GM19351 (cell line): ENCODE measurements around the gene ALDH3B2.
"Not testable (repeated sequence)": the region's sequence is repeated elsewhere in the genome, so short reads cannot be mapped to it uniquely, and the experiment has no call there.

ENCODE experiments used
- ATAC-seq: cut with Tn5 transposase; IDR thresholded peaks from one replicate; pipeline ENCODE4 v1.9.1; 2021; ENCODE audit warnings: mild to moderate bottlenecking, moderate library complexity; ENCODE audit not compliant: unreplicated experiment

Gene ALDH3B2

DNA sequence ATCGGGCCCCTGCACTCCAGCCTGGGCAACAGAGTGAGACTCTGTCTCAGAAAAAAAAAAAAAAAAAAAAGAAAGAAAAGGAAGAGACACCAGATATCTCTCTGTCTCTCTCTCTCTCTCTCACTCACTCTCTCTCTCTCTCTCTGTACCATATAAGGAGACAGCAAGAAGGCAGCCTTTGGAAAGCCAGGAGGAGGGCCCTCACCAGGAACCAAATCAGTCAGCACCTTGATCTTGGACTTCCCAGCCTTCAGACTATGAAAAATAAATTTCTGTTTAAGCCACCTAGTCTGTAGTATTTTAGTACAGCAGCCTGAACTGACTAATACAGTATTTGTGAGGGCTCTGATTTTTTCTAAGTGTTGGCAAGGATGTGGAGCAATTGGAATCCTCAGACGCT lies 13.6 kb upstream of the ALDH3B2 start:
- ATAC-seq: no peak

DNA sequence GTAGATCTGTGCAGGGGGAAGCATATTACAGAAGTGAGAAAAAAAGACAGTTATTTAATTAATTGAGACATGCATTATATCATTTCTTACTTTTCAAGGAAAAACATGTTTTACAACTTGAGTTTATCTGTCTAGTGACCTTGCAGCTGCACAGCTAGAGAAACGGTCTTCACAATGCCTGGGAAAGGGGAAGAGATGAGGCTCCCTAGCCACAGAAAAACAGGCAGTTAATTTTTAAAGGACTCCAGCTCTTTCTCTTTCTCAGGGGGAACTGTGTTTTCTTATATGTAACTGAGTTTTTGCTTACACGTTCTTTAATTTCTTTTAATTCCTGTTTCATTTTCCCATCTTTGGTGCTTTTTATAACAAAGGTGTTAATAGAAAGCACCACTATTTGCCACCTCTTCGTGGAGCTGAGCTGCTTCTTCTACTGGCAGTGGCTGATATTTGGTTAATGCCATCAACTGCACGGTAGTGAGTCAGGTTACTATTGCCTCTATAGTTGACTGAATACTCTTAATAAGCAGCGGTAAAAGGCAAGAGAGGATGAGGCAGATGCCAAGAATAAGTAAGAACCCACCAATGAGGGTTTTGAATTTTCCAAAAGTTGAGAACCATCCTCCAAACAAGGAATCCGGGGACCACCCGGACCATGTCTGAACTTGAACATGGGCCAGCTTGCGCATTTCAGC lies 11.4 kb upstream of the ALDH3B2 start:
- not testable (repeated sequence) for ATAC-seq

DNA sequence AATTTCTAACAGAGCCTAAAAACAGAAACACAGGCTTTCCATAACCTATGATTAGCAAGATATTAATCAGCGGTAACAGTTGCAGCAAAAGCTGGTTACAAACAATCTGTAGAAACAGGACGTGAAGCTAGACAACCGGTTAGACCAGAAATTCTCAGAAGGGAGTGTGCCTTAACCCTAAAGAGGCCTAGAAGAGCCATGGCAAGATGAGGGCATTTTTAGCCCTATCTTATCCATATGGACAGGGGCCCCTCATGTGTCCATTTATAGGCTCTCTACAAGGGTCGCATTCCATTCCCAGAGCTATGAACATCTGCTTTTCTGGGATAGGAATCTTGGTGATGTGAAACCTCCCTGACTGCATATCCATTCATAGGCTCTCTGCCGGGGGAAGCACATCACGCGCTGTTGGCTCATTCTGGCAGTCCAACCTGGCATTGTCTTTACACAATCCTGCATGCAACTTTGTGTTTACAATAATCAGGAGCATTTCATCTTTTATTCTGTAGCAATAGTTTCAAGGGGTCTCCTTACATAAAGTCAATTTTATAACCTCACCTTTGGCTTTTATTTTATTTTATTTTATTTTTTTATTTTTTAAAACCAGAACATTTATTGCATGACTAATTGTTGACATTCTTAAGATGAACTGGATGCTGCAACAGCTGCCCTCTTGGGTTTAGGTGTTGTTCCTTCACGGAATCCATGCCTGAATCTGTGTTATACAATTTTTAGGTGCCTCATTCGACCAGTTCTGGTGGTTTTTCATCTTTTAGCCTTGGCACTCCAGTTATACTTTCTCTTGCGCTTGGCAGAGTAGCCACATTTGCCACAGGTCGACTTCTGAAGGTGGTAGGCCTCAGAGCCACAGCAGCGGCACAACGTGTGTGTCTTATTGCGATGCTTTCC lies 8.0 kb upstream of the ALDH3B2 start:
- not testable (repeated sequence) for ATAC-seq

DNA sequence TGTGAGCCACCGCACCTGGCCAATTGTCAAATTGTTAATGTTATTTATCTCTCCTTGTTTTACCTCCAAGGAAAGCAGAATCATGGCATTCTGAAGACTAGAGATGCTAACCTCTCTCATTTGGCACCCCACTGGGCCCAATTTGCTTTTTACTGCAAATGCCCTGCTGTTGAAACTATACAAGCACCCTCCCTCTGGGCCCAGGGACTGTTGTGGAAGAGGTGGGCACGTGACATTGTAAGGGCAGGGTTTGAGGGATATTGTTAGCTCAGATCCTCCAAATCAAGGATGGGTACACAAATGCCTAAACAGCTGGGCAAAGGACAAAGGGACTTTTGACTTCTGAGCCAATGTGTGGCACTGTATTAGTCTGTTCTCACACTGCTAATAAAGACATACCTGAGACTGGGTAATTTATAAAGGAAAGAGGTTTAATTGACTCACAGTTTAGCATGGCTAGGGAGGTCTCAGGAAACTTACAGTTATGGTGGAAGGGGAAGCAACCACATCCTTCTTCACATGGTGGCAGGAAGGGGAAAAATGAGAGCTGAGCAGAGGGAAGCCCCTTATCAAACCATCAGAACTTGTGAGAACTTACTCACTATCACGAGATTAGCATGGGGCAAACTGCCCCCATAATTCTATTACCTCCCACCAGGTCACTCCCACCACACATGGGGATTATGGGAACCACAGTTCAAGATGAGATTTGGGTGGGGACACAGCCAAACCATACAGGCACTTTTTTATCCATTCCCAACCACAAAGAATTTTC lies 6.5 kb upstream of the ALDH3B2 start:
- ATAC-seq: no peak

DNA sequence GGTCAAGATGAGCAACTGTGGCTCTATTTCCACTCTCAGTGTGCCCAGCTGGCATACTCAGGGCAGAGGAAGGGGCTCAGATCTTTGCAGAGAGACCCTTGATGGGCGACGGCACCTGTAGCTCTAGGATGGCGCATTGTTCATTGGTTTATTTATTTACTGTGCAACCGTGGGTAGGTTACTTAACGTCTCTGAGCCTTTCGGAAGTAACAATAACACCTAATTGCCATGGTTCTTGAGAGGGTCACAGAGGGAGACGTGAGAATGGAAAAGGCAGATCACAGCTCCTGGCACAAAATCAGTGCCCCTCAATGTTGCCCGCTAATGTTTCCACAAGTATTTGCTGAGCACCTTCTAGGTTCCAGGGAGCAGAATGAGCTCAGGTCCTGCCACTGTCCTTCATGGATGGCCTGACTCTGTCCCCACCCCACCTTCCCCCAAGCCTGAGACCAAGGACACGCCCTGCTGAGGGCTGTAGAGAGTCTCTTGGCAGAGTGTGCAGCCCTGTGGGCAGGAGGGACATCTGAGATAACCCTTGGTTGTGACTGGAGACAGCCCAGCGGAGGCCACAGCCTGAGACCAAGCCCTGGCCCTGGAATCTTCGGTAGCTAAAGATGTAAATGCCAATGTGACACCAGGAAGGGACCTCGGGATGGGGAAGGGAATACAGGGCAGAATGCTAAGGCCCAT lies 780 bp upstream of the ALDH3B2 start:
- no peak for ATAC-seq

DNA sequence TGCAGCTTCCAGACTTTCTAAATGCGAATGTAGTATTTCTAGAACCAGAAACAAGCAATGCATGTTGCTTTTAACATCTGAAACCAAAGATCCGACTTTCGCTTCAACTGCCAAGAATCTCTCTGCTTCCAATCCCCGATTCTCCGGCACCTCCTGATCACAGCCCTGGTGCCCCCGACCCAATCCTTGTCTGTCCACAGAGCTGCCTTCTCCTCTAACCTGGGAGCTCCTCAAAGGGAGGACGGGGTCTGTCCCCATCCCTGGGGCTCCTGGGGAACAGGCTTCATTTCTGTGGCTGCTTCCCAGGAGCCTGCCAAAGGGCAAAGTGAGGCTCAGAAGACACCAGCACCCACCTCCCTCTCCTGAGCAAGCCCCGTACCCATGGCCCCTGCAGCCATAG lies 521 bp downstream of the ALDH3B2 start:
- no peak for ATAC-seq

DNA sequence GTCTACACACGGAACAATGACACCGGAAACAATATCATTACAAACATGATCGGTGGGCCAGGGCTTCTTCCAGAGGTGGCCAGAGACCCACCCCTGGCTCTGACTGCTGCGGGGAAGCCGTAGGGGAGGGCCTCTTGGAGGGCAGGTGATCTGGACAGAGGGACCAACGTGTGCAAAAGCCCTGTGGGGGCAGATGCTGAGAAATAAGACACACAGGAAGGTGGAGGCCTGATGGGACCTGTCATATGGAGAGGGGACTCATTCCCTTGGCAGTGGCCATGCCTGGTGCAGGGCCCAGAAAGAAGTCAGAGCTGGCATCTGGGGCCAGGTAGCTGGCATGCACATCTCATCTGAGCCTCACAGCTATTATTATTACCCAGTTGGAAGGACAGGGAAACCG lies 1.1 kb downstream of the ALDH3B2 start:
- no peak for ATAC-seq

DNA sequence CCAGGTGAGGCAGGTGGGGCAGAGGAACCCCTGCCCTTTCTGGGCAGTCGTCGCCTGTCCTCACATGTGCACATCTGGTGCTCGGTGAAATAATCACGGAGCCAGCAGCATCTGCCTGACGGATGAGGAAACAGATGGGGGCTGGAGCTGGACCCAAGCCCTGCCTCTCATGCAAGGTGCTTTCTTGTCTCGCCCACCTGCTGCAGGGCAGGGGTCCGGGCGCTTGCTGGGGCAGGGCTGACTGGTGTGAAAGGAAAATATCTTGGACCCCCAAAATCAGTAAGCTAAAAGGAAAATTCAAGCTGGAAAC lies 3.3 kb downstream of the ALDH3B2 start:
- no peak for ATAC-seq

DNA sequence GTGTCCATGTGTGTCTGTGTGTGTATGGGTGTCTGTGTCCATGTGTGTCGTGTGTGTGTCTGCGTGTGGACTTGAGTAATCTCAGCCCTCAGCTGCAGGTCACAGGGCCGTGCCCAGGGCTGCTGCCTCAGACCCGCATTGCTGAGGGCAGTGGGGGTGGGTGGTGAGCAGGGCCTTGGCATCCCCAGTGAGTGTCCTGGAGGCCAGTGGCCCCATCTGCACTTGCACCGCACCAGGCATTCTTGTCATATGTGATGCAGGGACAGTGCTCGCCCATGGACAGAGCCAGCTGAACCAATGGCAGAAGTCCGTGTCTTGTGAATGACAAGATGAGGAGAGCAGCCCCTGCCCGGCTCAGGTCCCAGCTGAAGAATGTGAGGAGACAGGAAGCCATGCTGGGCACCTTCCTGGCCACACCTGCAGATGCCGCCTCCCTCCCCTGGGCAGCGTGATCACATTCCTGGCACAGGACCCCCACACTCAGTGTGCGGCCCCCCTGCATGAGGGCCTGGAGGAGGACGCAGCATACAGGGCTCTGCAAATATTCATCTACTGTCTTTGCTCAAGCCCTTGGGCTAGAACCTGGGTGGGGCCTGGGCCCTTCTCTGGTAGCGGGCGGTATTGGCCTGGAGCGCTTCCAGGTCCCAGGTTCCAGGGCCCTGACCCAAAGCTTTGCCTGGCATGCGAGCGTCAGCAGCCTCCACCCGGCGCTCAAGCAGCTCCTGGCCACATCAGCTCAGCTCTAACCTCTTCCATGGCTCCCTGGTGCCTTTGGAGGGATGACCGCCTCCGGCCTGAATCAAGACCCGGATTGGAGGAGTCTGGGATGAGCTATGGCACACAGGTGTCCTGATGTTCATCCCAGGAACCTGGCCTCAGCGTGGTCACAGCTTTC lies 3.9 kb downstream of the ALDH3B2 start:
- ATAC-seq: no peak

DNA sequence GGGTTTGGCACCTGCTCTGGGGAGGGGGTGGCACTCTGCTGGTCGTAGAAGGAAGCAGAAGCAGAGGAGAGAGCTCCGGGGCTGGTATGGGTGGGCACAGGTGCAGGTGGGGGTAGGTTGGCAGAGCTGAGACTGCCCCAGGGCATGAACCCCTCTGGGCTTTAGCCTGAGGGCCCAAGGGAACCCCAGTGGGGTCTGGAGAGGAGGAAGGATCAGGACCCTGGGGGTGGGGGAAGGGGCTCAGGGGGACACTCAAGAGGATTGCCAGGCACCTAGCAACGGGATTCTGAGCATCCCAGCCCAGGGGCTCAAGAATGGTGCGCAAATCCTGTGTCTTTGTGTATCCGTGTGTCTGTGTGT lies 6.3 kb downstream of the ALDH3B2 start:
- ATAC-seq: no peak

DNA sequence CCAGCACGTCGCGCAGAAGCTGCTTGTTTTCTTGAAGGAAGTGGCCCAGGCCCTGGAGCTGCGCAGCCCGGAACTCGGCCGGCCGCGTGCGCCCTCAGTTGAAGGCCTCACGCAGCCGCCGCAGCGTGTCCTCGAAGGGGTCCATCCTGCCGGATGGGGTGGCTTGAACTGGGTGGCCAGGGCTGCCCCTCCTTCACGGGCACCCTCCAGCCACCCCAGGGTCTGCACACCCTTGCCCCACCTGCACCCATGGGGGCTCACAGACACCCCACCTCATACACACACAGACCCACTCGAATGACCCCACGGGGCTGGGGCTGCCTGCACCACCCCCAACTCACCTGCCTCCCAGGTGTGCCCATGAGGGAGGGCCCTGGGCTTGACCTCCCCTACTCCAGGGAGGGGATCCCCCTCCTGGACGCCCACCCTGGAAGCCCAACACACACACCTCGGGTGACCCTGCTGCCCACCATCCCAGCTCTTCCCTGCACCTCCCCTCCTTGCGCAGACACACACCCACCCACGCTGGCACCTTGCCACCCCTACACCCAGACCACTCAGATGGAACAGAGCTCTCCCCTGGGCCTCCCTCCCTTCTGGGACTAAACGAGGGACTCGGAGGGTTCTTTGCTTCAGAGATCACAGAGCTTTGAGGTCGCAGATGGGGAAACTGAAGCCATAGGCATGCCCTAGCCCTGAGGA lies 6.8 kb downstream of the ALDH3B2 start:
- ATAC-seq: no peak

DNA sequence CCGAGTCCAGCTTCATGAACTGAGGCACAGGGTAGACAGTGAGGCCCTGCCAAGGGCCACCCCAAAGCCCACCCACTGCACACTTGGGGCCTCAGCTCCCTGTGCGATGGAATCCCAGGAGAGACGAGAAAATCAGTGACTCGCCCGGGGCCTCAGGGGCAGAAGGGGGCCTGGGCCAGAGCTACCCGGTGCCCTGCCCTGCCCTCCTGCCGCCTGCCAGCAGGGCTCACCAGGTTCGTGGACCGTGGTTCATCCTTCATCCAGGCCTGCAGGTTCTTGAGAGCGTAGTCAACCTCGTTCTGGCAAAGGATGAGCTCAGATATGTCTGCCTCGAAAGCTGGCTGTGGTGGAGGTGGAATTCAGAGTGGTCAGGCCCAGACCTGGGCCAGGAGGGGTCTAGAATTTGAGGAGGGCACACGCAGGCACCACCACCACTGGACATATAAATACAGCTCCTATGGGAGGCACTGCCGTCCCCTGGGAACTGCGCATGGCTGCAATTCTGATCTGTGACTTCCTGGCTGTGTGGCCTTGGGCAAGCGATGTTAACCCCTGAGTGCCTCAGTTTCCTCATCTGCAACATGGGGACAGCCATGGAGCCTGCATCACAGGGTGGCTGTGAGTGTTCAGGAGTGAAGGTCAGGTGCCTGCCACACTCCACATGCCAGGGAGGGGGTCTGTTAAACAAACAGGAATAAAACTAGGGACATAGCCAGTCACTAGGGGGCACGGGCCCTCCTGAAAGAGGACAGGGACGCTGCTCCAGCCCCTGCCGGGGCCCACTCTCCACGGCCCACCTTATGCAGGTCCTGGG lies 7.5 kb downstream of the ALDH3B2 start:
- no peak for ATAC-seq

DNA sequence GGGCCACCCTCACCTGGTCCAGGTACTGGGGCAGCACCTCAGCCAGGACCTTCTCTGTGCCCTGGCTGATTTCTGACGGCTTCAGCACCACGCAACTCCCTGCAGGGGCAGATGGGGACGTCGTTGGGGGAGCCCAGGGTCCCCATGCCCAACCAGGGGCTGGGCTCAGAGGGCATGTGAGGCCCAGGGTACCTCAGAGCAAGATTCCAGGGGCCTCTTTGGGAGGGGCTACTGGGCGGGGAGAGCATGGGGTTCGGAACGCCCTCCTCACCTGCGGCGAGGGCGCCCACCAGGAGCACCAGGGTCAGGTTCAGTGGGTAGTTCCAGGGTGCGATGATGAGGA lies 8.1 kb downstream of the ALDH3B2 start:
- ATAC-seq: no peak

DNA sequence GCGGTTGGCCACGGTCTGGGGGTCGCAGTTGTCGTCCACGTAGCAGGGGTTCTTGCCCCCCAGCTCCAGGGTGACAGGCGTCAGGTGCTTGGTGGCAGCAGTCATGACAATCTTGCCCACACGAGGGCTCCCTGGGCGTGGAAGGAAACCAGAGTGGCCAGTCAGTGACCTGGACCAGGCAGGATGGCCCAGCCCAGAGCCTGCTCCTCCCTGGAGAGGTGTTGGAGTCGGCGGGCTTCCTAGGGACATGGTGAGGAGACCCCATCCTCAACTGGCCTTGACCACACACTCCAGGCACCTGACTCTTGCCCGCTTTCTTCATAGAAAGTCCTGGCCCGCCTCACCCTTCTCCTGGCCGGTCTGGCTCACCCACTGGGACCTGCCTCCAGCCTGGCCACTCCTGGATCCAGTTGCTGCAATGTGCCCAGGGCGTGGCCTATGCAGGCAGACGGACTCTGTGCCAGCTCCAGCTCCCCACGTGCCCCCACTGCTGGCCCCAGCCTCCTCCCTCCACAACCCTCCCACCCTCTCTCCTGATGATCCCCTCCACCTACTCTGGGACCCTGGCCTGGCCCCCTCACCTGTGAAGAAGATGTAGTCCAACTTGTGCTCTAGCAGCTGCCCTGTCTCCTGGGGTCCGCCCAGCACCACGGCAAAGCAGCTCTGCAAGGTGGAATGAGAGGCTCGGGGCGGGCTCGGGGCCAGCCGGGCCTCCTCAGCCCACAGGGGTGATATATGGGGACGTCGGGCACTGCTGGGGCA lies 8.7 kb downstream of the ALDH3B2 start:
- ATAC-seq: no peak

DNA sequence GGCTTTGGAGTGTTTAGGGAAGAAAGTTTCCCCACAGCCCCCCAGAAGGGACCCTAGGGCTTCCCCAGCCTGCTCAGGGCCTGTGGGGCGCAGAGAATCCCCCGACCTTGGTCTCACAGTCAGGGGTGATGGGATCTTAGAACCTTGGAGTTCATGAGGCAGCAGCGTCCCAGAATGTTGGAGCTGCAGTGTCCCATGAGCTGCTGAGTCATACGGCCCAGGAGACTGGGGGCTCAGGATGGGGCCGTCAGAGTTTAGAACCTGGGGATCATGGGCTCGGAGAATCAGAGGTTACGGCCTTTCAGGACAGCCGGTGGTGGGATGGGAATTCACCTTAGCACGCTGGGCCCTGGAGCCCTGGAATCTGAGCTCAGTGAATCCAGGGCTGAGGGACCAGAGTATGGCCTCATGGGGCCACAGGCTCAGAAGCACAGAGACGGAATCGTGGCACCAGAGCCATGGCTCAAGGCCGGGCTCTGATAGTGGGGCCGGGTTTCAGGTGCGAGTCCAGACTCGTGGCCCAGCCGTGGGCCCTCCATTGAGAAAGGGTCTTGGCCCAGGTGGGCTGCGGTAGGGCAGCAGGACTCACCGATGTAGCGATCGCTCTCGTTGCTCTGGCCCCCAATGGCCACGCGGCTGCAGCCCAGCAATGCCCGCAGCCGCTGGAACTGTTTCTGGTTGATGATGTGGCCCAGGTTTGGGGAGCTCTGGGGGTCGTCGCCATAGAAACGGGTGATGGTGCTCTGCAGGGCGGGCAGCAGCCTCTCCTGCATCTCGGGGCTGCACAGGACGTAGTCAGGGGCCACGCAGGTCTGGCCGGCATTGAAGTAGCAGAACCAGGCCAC lies 9.5 kb downstream of the ALDH3B2 start:
- no peak for ATAC-seq

DNA sequence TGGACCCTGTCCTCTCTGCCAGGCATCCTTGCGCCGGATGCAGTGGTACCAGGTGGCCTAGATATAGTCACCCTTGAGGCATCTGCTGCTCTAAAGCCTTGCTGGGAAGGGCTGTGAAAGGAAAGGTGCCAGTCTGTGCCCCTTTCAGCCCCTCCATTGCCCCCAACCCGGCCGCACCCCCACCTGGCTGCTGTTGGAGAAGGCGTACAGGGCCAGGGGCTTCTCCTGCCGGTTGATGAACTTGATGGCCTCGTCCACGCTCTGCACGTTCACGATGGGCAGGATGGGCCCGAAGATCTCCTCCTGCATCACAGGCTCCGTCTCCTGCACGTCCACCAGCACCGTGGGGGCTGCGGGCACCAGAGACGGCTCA lies 10.2 kb downstream of the ALDH3B2 start:
- no peak for ATAC-seq

DNA sequence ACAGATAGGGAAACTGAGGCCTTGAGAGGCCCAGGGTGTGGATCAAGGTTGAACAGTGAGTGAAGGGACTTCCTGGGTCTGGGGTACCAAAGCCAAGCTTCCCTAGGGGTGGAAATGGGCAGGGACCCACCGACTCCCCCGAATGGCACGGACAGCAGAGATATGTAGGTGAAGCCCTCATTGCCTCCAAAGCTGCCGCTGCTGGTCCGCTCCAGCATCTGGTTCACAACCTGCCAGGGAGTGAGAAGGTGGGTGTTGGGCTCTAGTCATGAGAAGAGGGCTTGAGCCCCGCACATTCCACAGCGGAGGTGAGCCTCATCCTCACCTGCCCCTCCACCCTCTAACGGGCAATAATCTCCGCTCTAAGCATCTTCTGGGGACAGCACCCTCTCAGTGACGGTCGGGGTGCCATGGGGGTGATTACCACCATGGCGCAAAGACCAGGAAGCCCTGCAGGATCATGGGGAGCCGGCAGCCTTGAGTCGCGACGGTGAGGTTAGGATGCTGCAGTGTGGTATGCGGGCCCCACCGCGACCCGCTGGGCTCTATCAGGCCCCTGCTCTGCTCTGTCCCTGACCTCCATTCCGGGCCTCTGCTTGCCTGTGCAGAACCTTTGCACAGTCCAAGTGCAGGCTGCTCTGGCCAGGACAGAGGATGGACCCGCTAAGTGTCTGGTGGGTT lies 10.8 kb downstream of the ALDH3B2 start:
- no peak for ATAC-seq
